Spleen (tissue), 11 donors: ENCODE measurements around the gene PKIB. TPM values are rescaled to one million over a fixed set of nuclear protein-coding genes. Genes with fewer than 3 reads are reported as not detected.
"Not testable (repeated sequence)": the region's sequence is repeated elsewhere in the genome, so short reads cannot be mapped to it uniquely, and the experiment has no call there.

ENCODE experiments used
- DNase-seq: peaks from one replicate; pipeline ENCODE4 v3.0.0-alpha.2; 2020
- H3K27ac ChIP-seq, 8 donors: fragments of 200-600 bp; sonication (generic) in 7 of 8; 1 replicate in 4 of 8; 2 replicates in 4 of 8; pipeline versions ENCODE4 v1.5.0 to v1.8.0; 2016 to 2021; ENCODE audit warnings: inconsistent platforms in 4 of 8, mild to moderate bottlenecking in 4 of 8, moderate library complexity in 1 of 8
- H3K27me3 ChIP-seq, 7 donors: fragments of 200-600 bp; sonication (generic) in 6 of 7; replicated peaks in 1 of 7; 1 replicate in 4 of 7; 2 replicates in 3 of 7; pipeline versions ENCODE4 v1.5.0 to v1.8.0; 2016 to 2021; ENCODE audit warnings: inconsistent platforms in 3 of 7, mild to moderate bottlenecking in 1 of 7
- H3K36me3 ChIP-seq, 6 donors: fragments of 200-600 bp; sonication (generic) in 5 of 6; 1 replicate in 4 of 6; 2 replicates in 2 of 6; pipeline versions ENCODE4 v1.5.0 to v1.8.0; 2016 to 2021; ENCODE audit warnings: inconsistent platforms in 2 of 6
- H3K4me1 ChIP-seq, 6 donors: fragments of 200-600 bp; sonication (generic) in 5 of 6; 1 replicate in 3 of 6; 2 replicates in 3 of 6; pipeline versions ENCODE4 v1.5.0 to v1.8.0; 2016 to 2021; ENCODE audit warnings: inconsistent platforms in 3 of 6
- H3K4me3 ChIP-seq, 8 donors: fragments of 200-600 bp; sonication (generic) in 7 of 8; 1 replicate in 4 of 8; 2 replicates in 4 of 8; pipeline versions ENCODE4 v1.5.0 to v1.8.0; 2016 to 2021; ENCODE audit warnings: inconsistent platforms in 4 of 8, mild to moderate bottlenecking in 4 of 8, moderate library complexity in 2 of 8
- H3K9me3 ChIP-seq, 8 donors: fragments of 200-600 bp; sonication (generic) in 7 of 8; 1 replicate in 4 of 8; 2 replicates in 4 of 8; pipeline versions ENCODE4 v1.5.0 to v1.8.0; 2016 to 2021; ENCODE audit warnings: inconsistent platforms in 4 of 8
- POLR2A ChIP-seq, 3 donors: fragments of 450-650 bp; IDR thresholded peaks; one replicate each; pipeline ENCODE4 v1.5.1; 2017; ENCODE audit warnings: antibody characterized with exemption in 3 of 3, mild to moderate bottlenecking in 1 of 3
- POLR2AphosphoS5 ChIP-seq, 3 donors: sonication (generic); formaldehyde crosslinking; IDR thresholded peaks; one replicate each; pipeline ENCODE4 v1.5.1; 2017; ENCODE audit warnings: antibody characterized with exemption in 3 of 3
- WGBS, 5 donors: extraction: QIAGEN DNeasy Blood & Tissue Kit in 3 of 5; methylation state at CpG; one replicate each; pipeline versions ENCODE4 v1.1.5 to v1.1.7; 2013 to 2018; 5-methylcytosine and 5-hydroxymethylcytosine counted together
- intact Hi-C: fragments of 100-400 bp; cut with DNase I; formaldehyde crosslinking; loops from one replicate; pipeline ENCODE4 v1.15.0; 2023; ENCODE audit warnings: low total_unique reads
- polyA plus RNA-seq, 3 donors: library from polyadenylated mRNA; stranded (reverse); fragments of 200-250 nt; gene quantifications; one replicate each; pipeline ENCODE4 v1.2.1, GENCODE V29; 2013
- total RNA-seq, 7 donors: library from RNA; depleted of rRNA in 3 of 7; stranded (reverse); fragments of >200 nt in 3 of 7; fragmentation: NEBNext Ultra II Directional in 4 of 7; extraction: Animal tissue kit (Norgen Biotek cat#: 25700) in 4 of 7; gene quantifications; one replicate each; pipeline versions ENCODE4 v1.1.0 to v1.2.1, GENCODE V29; 2016 to 2021
- TF ChIP-seq, protein P1 (sequence below), 11 experiments: fragments of 200-600 bp in 7 of 11; fragments of 450-650 bp in 4 of 11; sonication (generic) in 4 of 11; IDR thresholded peaks in 8 of 11; conservative IDR thresholded peaks in 3 of 11; 1 replicate in 7 of 11; 2 replicates in 4 of 11; pipeline versions ENCODE4 v1.4.0 to v1.8.0; 2016 to 2021; ENCODE audit warnings: antibody characterized with exemption in 11 of 11, inconsistent platforms in 4 of 11, mild to moderate bottlenecking in 1 of 11
- donor health status: healthy with polysubstance abuse.
- donor health status: DM: no; HTN: no; CAD: no; lungs with moderate emphysema.
- donor health status: DM: no; HTN: no; CAD: no.
- donor health status: Bipolar disorder and iron deficiency.
- donor health status: healthy.
- donor health status: DM: no; HTN: no; CAD: no.
- donor health status: DM: yes; HTN: yes; CAD: no.

The PKIB gene
- total and polyA plus RNA-seq, 10 donors = 0.85 to 3.0 (median 1.4) TPM; not detected in 2

DNA sequence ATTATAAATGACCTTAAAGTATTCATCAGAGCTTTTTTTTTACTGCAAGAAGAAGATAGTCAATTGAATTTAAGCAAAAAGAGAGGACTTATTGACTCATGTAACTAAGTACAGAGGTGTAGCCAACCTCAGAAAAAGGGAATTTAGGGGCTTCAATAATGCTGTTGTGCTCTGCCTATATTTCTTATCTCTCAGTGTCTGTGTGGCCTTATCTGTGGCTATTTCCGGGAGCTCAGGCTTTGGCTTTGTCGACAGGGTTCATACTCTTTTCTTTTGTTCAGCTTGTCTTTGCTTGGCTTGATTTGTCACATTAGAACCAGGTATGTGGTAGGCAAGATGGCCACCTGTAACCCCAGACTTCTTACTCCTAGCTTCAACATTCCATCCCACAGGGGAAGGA lies 130.7 kb downstream of the PKIB start:
- Histone ChIP-seq H3K4me3 (no peak overlapping the region), H3K4me1 (no peaks in the 10 kb centered on the region), H3K36me3 (no peaks in the 10 kb centered on the region), H3K27me3 (peaks cover 0 to 4% (median 0%) of the 10 kb centered on the region in 7 donors), H3K27ac (no peak overlapping the region), H3K9me3 (no peaks in the 10 kb centered on the region)
- DNase-seq = no peak
- intact Hi-C loops = no loop called here
- TF ChIP-seq POLR2A (IDR thresholded peaks at IDR 0.05) (no peak), POLR2AphosphoS5 (IDR thresholded peaks at IDR 0.05) (no peak)
- TF ChIP-seq, protein P1, sequence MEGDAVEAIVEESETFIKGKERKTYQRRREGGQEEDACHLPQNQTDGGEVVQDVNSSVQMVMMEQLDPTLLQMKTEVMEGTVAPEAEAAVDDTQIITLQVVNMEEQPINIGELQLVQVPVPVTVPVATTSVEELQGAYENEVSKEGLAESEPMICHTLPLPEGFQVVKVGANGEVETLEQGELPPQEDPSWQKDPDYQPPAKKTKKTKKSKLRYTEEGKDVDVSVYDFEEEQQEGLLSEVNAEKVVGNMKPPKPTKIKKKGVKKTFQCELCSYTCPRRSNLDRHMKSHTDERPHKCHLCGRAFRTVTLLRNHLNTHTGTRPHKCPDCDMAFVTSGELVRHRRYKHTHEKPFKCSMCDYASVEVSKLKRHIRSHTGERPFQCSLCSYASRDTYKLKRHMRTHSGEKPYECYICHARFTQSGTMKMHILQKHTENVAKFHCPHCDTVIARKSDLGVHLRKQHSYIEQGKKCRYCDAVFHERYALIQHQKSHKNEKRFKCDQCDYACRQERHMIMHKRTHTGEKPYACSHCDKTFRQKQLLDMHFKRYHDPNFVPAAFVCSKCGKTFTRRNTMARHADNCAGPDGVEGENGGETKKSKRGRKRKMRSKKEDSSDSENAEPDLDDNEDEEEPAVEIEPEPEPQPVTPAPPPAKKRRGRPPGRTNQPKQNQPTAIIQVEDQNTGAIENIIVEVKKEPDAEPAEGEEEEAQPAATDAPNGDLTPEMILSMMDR (IDR thresholded peaks at IDR 0.05 in 8 of 11, conservative IDR thresholded peaks at IDR 0.05 in 3 of 11) = no peak
- 79 to 94% (median 86%) methylated on average over 2 of the region's 2 CpGs for WGBS, 5 donors

DNA sequence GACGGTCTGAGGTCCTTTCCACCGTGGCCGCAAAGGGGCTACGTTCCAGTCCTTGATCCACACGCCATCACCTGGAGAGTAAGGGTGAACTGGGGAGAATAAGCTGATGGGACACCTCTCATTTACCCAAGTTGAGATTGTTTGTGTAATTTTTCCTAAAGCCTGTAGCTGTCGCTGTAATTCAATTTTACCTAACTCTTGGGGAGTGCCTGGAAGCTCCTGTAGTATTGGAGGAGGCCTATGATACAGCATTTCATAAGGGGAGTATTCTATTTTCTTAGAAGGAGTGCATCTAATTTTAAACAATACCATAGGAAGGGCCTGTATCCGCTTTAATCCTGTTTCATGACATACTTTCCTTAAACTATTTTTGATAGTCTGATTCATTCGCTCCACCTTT lies 134.0 kb downstream of the PKIB start:
- TF ChIP-seq, protein P1 (IDR thresholded peaks at IDR 0.05 in 8 of 11, conservative IDR thresholded peaks at IDR 0.05 in 3 of 11) = peak in 4 of 11 experiments; percentile 19 to 31 (median 24)
- H3K4me1 ChIP-seq, H3K27ac ChIP-seq, H3K4me3 ChIP-seq, H3K9me3 ChIP-seq, intact Hi-C loops, H3K36me3 ChIP-seq, H3K27me3 ChIP-seq, DNase-seq: not testable (repeated sequence)
- 29 to 45% (median 37%) methylated on average over 8 of the region's 8 CpGs for WGBS, 5 donors

DNA sequence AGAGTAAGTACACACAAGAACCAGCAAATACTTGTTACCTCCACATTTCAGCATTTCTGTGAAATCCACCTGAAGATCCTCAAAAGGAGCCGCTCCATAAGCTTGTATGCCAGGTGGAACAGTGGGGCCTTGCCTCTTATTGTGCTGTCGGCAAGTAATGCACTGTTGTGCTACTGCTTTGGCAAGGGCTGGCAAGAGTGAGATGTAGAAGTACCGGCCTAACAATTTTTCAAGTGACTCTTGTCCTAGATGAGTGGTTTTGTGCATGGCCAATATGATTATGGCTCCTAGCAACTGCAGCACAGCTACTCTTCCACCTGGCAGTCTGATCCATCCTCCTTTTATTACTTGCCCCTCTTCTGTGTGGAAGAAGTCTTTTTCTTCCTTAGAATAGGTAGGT lies 134.7 kb downstream of the PKIB start:
- intact Hi-C loops = not testable (repeated sequence)

DNA sequence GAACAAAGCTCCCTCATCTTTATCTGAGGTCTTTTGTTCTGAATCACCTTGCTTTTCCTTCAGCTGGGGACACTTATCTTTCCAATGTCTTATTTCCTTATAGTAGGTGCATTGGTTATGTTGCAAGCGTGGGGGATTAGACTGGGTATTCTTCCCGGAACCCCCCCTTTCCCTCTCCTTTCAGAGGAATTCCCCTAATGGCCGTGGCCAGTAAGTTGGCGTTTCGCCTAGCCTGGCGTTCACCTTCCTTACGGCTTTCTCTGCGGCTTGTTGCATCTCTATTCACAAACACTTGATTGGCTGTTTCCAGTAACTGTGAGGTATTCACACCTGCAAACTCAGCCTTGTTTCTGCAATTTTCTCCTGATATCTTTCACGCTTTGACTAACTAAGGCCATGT lies 136.5 kb downstream of the PKIB start:
- no peaks in the 10 kb centered on the region for H3K36me3 ChIP-seq
- WGBS, 5 donors = 83 to 92% (median 85%) methylated on average over 9 of the region's 9 CpGs

More for the DNA sequence above, 134.7 kb downstream of the PKIB start:
- H3K36me3 ChIP-seq, H3K9me3 ChIP-seq, H3K4me1 ChIP-seq, H3K27me3 ChIP-seq, H3K4me3 ChIP-seq, DNase-seq, H3K27ac ChIP-seq: not testable (repeated sequence)
- WGBS, 5 donors = 88 to 99% (median 91%) methylated on average over 3 of the region's 3 CpGs

More for the DNA sequence above, 136.5 kb downstream of the PKIB start:
- Histone ChIP-seq H3K27ac (no peak overlapping the region), H3K4me1 (peaks cover 0 to 14% (median 7%) of the 10 kb centered on the region in 6 donors), H3K9me3 (no peaks in the 10 kb centered on the region), H3K27me3 (no peaks in the 10 kb centered on the region), H3K4me3 (no peak overlapping the region)
- TF ChIP-seq, protein P1 (IDR thresholded peaks at IDR 0.05 in 8 of 11, conservative IDR thresholded peaks at IDR 0.05 in 3 of 11) = no peak
- TF ChIP-seq POLR2A (IDR thresholded peaks at IDR 0.05) (no peak), POLR2AphosphoS5 (IDR thresholded peaks at IDR 0.05) (no peak)
- intact Hi-C loops = no loop called here
- DNase-seq = no peak
